SK-N-SH treated with all-trans-retinoic acid at 6 μM for 48 hours (cell line): ENCODE data around the gene TMEM147.

Experiments
- ATAC-seq: fragments of 200-7000 bp; cut with Tn5 transposase; 3 replicates; pipeline ENCODE4 v1.9.1; 2020; ENCODE audit warnings: mild to moderate bottlenecking, moderate library complexity
- ARNTL ChIP-seq: fragments of 450-650 bp; formaldehyde crosslinking; IDR thresholded peaks from 2 replicates; pipeline ENCODE4 v1.5.0; 2020; ENCODE audit warnings: low read depth, mild to moderate bottlenecking, moderate library complexity, borderline replicate concordance
- BACH2 ChIP-seq: fragments of 250-450 bp; sonication (Bioruptor Pico); IDR thresholded peaks from 2 replicates; pipeline ENCODE4 v1.9.0; 2021; ENCODE audit warnings: mild to moderate bottlenecking, borderline replicate concordance
- CREB5 ChIP-seq: fragments of 250-450 bp; sonication (Bioruptor Pico); IDR thresholded peaks from 2 replicates; pipeline ENCODE4 v1.5.1; 2020; ENCODE audit warnings: low read depth, mild to moderate bottlenecking, moderate library complexity
- CSDC2 ChIP-seq: fragments of 250-450 bp; sonication (Bioruptor Pico); IDR thresholded peaks from 2 replicates; pipeline ENCODE4 v1.5.0; 2020; ENCODE audit warnings: mild to moderate bottlenecking, moderate library complexity
- ESRRG ChIP-seq: fragments of 250-450 bp; sonication (Bioruptor Pico); IDR thresholded peaks from 2 replicates; pipeline ENCODE4 v1.6.1; 2021; ENCODE audit warnings: mild to moderate bottlenecking
- GLIS3 ChIP-seq: fragments of 250-450 bp; sonication (Bioruptor Pico); IDR thresholded peaks from 2 replicates; pipeline ENCODE4 v1.5.0; 2020; ENCODE audit warnings: mild to moderate bottlenecking, moderate library complexity
- ISL1 ChIP-seq: fragments of 250-450 bp; sonication (Bioruptor Pico); IDR thresholded peaks from 2 replicates; pipeline ENCODE4 v2.1.2; 2022; ENCODE audit warnings: mild to moderate bottlenecking, moderate library complexity
- OSR1 ChIP-seq: fragments of 250-450 bp; sonication (Bioruptor Pico); IDR thresholded peaks from 2 replicates; pipeline ENCODE4 v1.8.0; 2022; ENCODE audit warnings: moderate library complexity, mild to moderate bottlenecking, inconsistent platforms
- PATZ1 ChIP-seq: fragments of 250-450 bp; sonication (Bioruptor Pico); IDR thresholded peaks from 2 replicates; pipeline ENCODE4 v1.8.0; 2020; ENCODE audit warnings: mild to moderate bottlenecking, moderate library complexity, borderline replicate concordance
- POU6F1 ChIP-seq: fragments of 250-450 bp; sonication (Bioruptor Pico); IDR thresholded peaks from 2 replicates; pipeline ENCODE4 v1.8.0; 2021; ENCODE audit warnings: low read depth, mild to moderate bottlenecking, moderate library complexity, borderline replicate concordance
- PPARA ChIP-seq: fragments of 250-450 bp; sonication (Bioruptor Pico); IDR thresholded peaks from 2 replicates; pipeline ENCODE4 v1.5.0; 2020; ENCODE audit warnings: mild to moderate bottlenecking, borderline replicate concordance
- RARB ChIP-seq: fragments of 250-450 bp; sonication (Bioruptor Pico); IDR thresholded peaks from 2 replicates; pipeline ENCODE4 v1.8.0; 2021; ENCODE audit warnings: mild to moderate bottlenecking, moderate library complexity
- SNAI2 ChIP-seq: fragments of 250-450 bp; sonication (Bioruptor Pico); IDR thresholded peaks from 2 replicates; pipeline ENCODE4 v1.5.0; 2020; ENCODE audit warnings: mild to moderate bottlenecking, moderate library complexity
- TCF4 ChIP-seq: fragments of 250-450 bp; sonication (Bioruptor Pico); IDR thresholded peaks from 2 replicates; pipeline ENCODE4 v1.8.0; 2021; ENCODE audit warnings: mild to moderate bottlenecking, moderate library complexity, borderline replicate concordance
- TOX ChIP-seq: fragments of 250-450 bp; sonication (Bioruptor Pico); IDR thresholded peaks from 2 replicates; pipeline ENCODE4 v1.8.0; 2021; ENCODE audit warnings: mild to moderate bottlenecking, moderate library complexity, borderline replicate concordance
- ZC3H10 ChIP-seq: fragments of 250-450 bp; sonication (Bioruptor Pico); IDR thresholded peaks from 2 replicates; pipeline ENCODE4 v1.5.1; 2021; ENCODE audit warnings: mild to moderate bottlenecking, moderate library complexity
- ZFP3 ChIP-seq: fragments of 250-450 bp; sonication (Bioruptor Pico); IDR thresholded peaks from 2 replicates; pipeline ENCODE4 v1.5.0; 2020; ENCODE audit warnings: mild to moderate bottlenecking, moderate library complexity
- ZFP30 ChIP-seq: fragments of 450-650 bp; formaldehyde crosslinking; IDR thresholded peaks from 2 replicates; pipeline ENCODE4 v1.5.0; 2022; ENCODE audit warnings: mild to moderate bottlenecking, moderate library complexity
- ZNF565 ChIP-seq: fragments of 450-650 bp; formaldehyde crosslinking; conservative IDR thresholded peaks from 2 replicates; pipeline ENCODE4 v1.5.0; 2020; ENCODE audit warnings: low read depth, mild to moderate bottlenecking, moderate library complexity
- ZNF70 ChIP-seq: fragments of 450-650 bp; formaldehyde crosslinking; IDR thresholded peaks from 2 replicates; pipeline ENCODE4 v1.5.0; 2020; ENCODE audit warnings: mild to moderate bottlenecking, moderate library complexity
- ZNF8 ChIP-seq: fragments of 450-650 bp; formaldehyde crosslinking; IDR thresholded peaks from 2 replicates; pipeline ENCODE4 v1.5.0; 2020; ENCODE audit warnings: mild to moderate bottlenecking, moderate library complexity

The TMEM147 gene

GRCh38 chr19:35513628-35514281 lies 31.7 kb upstream of the TMEM147 start, which contains the start of gene DMKN:
DMKN (minus strand) TSS chr19:35513649; CDS start chr19:35513475, 174 bp downstream.
- no peak for ATAC-seq
- no peak for TF ChIP-seq SNAI2
- TF ChIP-seq ZC3H10 (CRISPR knock-in tag): no peak
- TF ChIP-seq POU6F1 (CRISPR knock-in tag): no peak
- no peak for TF ChIP-seq PPARA (CRISPR knock-in tag)
- no peak for TF ChIP-seq TOX (CRISPR knock-in tag)
- no peak for TF ChIP-seq ZNF565
- no peak for TF ChIP-seq ISL1 (CRISPR knock-in tag)
- TF ChIP-seq ARNTL: no peak
- TF ChIP-seq TCF4 (CRISPR knock-in tag): no peak
- no peak for TF ChIP-seq PATZ1
- no peak for TF ChIP-seq ESRRG
- TF ChIP-seq CSDC2 (CRISPR knock-in tag): no peak
- TF ChIP-seq RARB (CRISPR knock-in tag): no peak
- no peak for TF ChIP-seq ZNF70
- no peak for TF ChIP-seq BACH2

GRCh38 chr19:35514282-35514809 lies 31.1 kb upstream of the TMEM147 start:
- no peak for TF ChIP-seq ZNF8 (CRISPR knock-in tag)
- TF ChIP-seq ZFP3 (CRISPR knock-in tag): no peak
- no peak for TF ChIP-seq RARB (CRISPR knock-in tag)
- TF ChIP-seq SNAI2: no peak
- TF ChIP-seq ZNF565: no peak
- TF ChIP-seq ZFP30: no peak
- TF ChIP-seq TCF4 (CRISPR knock-in tag): no peak
- TF ChIP-seq POU6F1 (CRISPR knock-in tag): no peak
- TF ChIP-seq ZNF70: no peak
- no peak for TF ChIP-seq ZC3H10 (CRISPR knock-in tag)
- no peak for TF ChIP-seq ISL1 (CRISPR knock-in tag)
- no peak for TF ChIP-seq TOX (CRISPR knock-in tag)
- TF ChIP-seq OSR1: no peak
- no peak for TF ChIP-seq BACH2
- no peak for TF ChIP-seq ARNTL
- no peak for TF ChIP-seq GLIS3
- TF ChIP-seq, all 23 proteins: peak for 0
- ATAC-seq: no peak

GRCh38 chr19:35516310-35516709 lies 29.1 kb upstream of the TMEM147 start:
- no peak for ATAC-seq
- no peak for TF ChIP-seq ZNF70
- TF ChIP-seq OSR1: no peak
- TF ChIP-seq ESRRG: no peak
- no peak for TF ChIP-seq ZFP3 (CRISPR knock-in tag)
- TF ChIP-seq ZNF565: no peak
- no peak for TF ChIP-seq ZC3H10 (CRISPR knock-in tag)
- TF ChIP-seq ARNTL: no peak
- no peak for TF ChIP-seq ISL1 (CRISPR knock-in tag)
- TF ChIP-seq PATZ1: no peak
- no peak for TF ChIP-seq CREB5 (CRISPR knock-in tag)
- TF ChIP-seq, all 23 proteins: peak for 0
